ENCODE data around the gene SGCA. TPM values are rescaled to one million over a fixed set of nuclear protein-coding genes. Genes with fewer than 3 reads are reported as not detected.

The SGCA gene
- total and polyA plus RNA-seq, 4 donors = 0.31 to 1.3 (median 1.2) TPM; not detected in 1

- 69% methylated on average over 8 of the region's 8 CpGs for WGBS
- TF ChIP-seq JUND (IDR thresholded peaks at IDR 0.05) (no peak), GABPA (IDR thresholded peaks at IDR 0.05 in 1 of 2, conservative IDR thresholded peaks at IDR 0.05 in 1 of 2) (no peak), YY1 (IDR thresholded peaks at IDR 0.05) (no peak), EGR1 (IDR thresholded peaks at IDR 0.05; ENCODE audit: low read depth in 2 of 2) (no peak), ATF3 (IDR thresholded peaks at IDR 0.05) (no peak)
- TF ChIP-seq, protein P1, sequence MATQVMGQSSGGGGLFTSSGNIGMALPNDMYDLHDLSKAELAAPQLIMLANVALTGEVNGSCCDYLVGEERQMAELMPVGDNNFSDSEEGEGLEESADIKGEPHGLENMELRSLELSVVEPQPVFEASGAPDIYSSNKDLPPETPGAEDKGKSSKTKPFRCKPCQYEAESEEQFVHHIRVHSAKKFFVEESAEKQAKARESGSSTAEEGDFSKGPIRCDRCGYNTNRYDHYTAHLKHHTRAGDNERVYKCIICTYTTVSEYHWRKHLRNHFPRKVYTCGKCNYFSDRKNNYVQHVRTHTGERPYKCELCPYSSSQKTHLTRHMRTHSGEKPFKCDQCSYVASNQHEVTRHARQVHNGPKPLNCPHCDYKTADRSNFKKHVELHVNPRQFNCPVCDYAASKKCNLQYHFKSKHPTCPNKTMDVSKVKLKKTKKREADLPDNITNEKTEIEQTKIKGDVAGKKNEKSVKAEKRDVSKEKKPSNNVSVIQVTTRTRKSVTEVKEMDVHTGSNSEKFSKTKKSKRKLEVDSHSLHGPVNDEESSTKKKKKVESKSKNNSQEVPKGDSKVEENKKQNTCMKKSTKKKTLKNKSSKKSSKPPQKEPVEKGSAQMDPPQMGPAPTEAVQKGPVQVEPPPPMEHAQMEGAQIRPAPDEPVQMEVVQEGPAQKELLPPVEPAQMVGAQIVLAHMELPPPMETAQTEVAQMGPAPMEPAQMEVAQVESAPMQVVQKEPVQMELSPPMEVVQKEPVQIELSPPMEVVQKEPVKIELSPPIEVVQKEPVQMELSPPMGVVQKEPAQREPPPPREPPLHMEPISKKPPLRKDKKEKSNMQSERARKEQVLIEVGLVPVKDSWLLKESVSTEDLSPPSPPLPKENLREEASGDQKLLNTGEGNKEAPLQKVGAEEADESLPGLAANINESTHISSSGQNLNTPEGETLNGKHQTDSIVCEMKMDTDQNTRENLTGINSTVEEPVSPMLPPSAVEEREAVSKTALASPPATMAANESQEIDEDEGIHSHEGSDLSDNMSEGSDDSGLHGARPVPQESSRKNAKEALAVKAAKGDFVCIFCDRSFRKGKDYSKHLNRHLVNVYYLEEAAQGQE (IDR thresholded peaks at IDR 0.05) = no peak
- TF ChIP-seq, protein P2, sequence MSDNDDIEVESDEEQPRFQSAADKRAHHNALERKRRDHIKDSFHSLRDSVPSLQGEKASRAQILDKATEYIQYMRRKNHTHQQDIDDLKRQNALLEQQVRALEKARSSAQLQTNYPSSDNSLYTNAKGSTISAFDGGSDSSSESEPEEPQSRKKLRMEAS (IDR thresholded peaks at IDR 0.05) = no peak
- Histone ChIP-seq H3K9me3 (ENCODE audit: control insufficient read depth in 4 of 4, low read length in 3 of 4) (no peaks in the 10 kb centered on the region), H3K9ac (ENCODE audit: low read depth in 1 of 2, low read length in 2 of 2) (no peak overlapping the region), H3K36me3 (ENCODE audit: control insufficient read depth in 4 of 4, insufficient read depth in 3 of 4, low read depth in 1 of 4, low read length in 3 of 4) (no peaks in the 10 kb centered on the region), H3K27ac (ENCODE audit: low read depth in 1 of 2, low read length in 2 of 2) (no peak overlapping the region), H3K4me3 (ENCODE audit: low read depth in 1 of 3, low read length in 3 of 3) (no peak overlapping the region), H3K27me3 (ENCODE audit: control insufficient read depth in 4 of 4, insufficient read depth in 4 of 4, low read length in 3 of 4) (no peaks in the 10 kb centered on the region), H3K4me1 (ENCODE audit: control insufficient read depth in 4 of 4, insufficient read depth in 4 of 4, low read length in 3 of 4) (peaks cover 0 to 11% (median 8%) of the 10 kb centered on the region in 4 donors)
- DNase-seq (ENCODE audit: low spot score) = no peak
Observed at GRCh38 chr17:50162466-50163254, 3.1 kb upstream of the SGCA start.

- DNase-seq (ENCODE audit: low spot score) = no peak
- no peak for TF ChIP-seq ZBTB33 (IDR thresholded peaks at IDR 0.05)
- no peak for TF ChIP-seq GABPA (IDR thresholded peaks at IDR 0.05 in 1 of 2, conservative IDR thresholded peaks at IDR 0.05 in 1 of 2)
- no peak for TF ChIP-seq CTCF (IDR thresholded peaks at IDR 0.05; ENCODE audit: low read depth, low read length, missing input control)
- no peak for TF ChIP-seq RXRA (IDR thresholded peaks at IDR 0.05)
- no peak for TF ChIP-seq YY1 (IDR thresholded peaks at IDR 0.05)
- TF ChIP-seq EGR1 (IDR thresholded peaks at IDR 0.05; ENCODE audit: low read depth in 2 of 2) = no peak
- TF ChIP-seq ATF3 (IDR thresholded peaks at IDR 0.05) = no peak
- no peak for TF ChIP-seq RAD21 (IDR thresholded peaks at IDR 0.05)
- no peak for TF ChIP-seq FOXA1 (IDR thresholded peaks at IDR 0.05)
- no peak for TF ChIP-seq FOXA2 (IDR thresholded peaks at IDR 0.05)
- TF ChIP-seq HNF4A (conservative IDR thresholded peaks at IDR 0.05) = no peak
- TF ChIP-seq, protein P2 (IDR thresholded peaks at IDR 0.05) = no peak
- TF ChIP-seq NR2F2 (IDR thresholded peaks at IDR 0.05) = no peak
- TF ChIP-seq, protein P1 (IDR thresholded peaks at IDR 0.05) = no peak
- TF ChIP-seq HNF4G (IDR thresholded peaks at IDR 0.05) = no peak
- Histone ChIP-seq H3K27me3 (ENCODE audit: control insufficient read depth in 4 of 4, insufficient read depth in 4 of 4, low read length in 3 of 4) (no peaks in the 10 kb centered on the region), H3K36me3 (ENCODE audit: control insufficient read depth in 4 of 4, insufficient read depth in 3 of 4, low read depth in 1 of 4, low read length in 3 of 4) (no peaks in the 10 kb centered on the region), H3K4me3 (ENCODE audit: low read depth in 1 of 3, low read length in 3 of 3) (no peak overlapping the region), H3K9ac (ENCODE audit: low read depth in 1 of 2, low read length in 2 of 2) (no peak overlapping the region), H3K27ac (ENCODE audit: low read depth in 1 of 2, low read length in 2 of 2) (no peak overlapping the region), H3K9me3 (ENCODE audit: control insufficient read depth in 4 of 4, low read length in 3 of 4) (no peaks in the 10 kb centered on the region), H3K4me1 (ENCODE audit: control insufficient read depth in 4 of 4, insufficient read depth in 4 of 4, low read length in 3 of 4) (peaks cover 0 to 11% (median 8%) of the 10 kb centered on the region in 4 donors)
- 75% methylated on average over 11 of the region's 11 CpGs for WGBS
Observed at GRCh38 chr17:50163843-50164696, 1.7 kb upstream of the SGCA start.

Measured in liver (tissue), 9 donors.